ENCODE data around the gene CDHR2.

DNA sequence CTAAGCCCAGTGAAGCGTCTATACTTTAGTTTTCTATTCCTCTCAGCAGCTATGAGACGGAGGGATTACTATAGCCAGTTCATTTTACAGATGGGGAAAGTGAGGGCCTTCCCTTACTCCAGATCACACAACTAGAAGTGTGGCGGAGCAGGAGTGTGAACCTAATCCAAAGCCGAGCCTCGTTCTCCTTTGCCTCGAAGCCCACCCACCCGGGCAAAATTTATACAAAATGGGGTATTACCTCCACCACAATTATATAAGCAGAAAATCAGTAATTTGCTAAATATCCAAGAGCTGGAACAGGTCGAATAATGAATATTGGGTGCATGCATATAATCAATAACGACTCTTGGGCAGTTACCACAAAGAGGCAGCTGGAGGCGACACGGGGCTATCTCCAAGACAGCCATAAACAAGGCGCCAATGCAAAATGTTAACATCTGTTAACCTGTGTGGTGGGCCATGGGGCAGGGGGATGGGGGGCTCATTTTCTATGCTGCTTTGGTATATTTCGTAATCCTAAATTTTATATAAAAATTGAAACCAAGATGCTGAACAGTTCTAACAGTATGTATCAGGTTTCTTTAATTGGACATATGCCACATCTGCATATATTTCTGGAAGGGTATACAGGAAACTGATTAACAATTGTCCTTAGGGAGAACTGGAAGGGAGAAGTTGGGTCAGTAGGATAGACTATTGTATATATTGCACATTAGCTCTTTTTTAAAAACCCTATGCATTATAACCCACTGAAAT lies 10.7 kb upstream of the CDHR2 start:
- TF ChIP-seq, protein P1, sequence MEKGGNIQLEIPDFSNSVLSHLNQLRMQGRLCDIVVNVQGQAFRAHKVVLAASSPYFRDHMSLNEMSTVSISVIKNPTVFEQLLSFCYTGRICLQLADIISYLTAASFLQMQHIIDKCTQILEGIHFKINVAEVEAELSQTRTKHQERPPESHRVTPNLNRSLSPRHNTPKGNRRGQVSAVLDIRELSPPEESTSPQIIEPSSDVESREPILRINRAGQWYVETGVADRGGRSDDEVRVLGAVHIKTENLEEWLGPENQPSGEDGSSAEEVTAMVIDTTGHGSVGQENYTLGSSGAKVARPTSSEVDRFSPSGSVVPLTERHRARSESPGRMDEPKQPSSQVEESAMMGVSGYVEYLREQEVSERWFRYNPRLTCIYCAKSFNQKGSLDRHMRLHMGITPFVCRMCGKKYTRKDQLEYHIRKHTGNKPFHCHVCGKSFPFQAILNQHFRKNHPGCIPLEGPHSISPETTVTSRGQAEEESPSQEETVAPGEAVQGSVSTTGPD (CRISPR knock-in tag; IDR thresholded peaks at IDR 0.05): no peak
- no peak for TF ChIP-seq ZNF337 (CRISPR knock-in tag; IDR thresholded peaks at IDR 0.05; ENCODE audit: borderline replicate concordance, low read depth)

Measured in HepG2 (cell line).